HL-60 (cell line): Measurements from ENCODE around the gene TUBB4A.

Experiments used
- CTCF ChIP-seq: IDR thresholded peaks from one replicate; pipeline ENCODE4 v1.5.1; 2011; ENCODE audit warnings: low read length, control low read depth, inconsistent platforms; ENCODE audit not compliant: insufficient read depth
- GABPA ChIP-seq: IDR thresholded peaks from 2 replicates; pipeline ENCODE4 v1.6.1; 2012; ENCODE audit warnings: low read depth
- POLR2AphosphoS5 ChIP-seq: IDR thresholded peaks from 2 replicates; pipeline ENCODE4 v1.6.1; 2012; ENCODE audit warnings: low read depth
- REST ChIP-seq: IDR thresholded peaks from 2 replicates; pipeline ENCODE4 v1.6.1; 2012; ENCODE audit warnings: low read depth; ENCODE audit not compliant: insufficient replicate concordance
- SPI1 ChIP-seq: IDR thresholded peaks from 2 replicates; pipeline ENCODE4 v1.6.1; 2012; ENCODE audit warnings: low read depth, mild to moderate bottlenecking, borderline replicate concordance

GRCh38 chr19:6529937-6530385 lies 27.9 kb upstream of the TUBB4A start:
- no peak for TF ChIP-seq CTCF
- TF ChIP-seq REST = no peak
- TF ChIP-seq POLR2AphosphoS5 = no peak
- no peak for TF ChIP-seq GABPA
- no peak for TF ChIP-seq SPI1
